Pulmonary artery endothelial cell (primary cell): ENCODE measurements around the gene ZSCAN10. TPM values are rescaled to one million over a fixed set of nuclear protein-coding genes. Genes with fewer than 3 reads are reported as not detected.
"Not testable (repeated sequence)": the region's sequence is repeated elsewhere in the genome, so short reads cannot be mapped to it uniquely, and the experiment has no call there.

Source experiments
- DNase-seq: peaks from one replicate; pipeline ENCODE4 v3.0.0-alpha.2; 2011; ENCODE audit warnings: low read depth, low spot score
- total RNA-seq: library from RNA; depleted of rRNA; stranded (reverse); fragments of >200 nt; gene quantifications from 2 replicates; pipeline ENCODE4 v1.2.3, GENCODE V29; 2014

The ZSCAN10 gene
- total RNA-seq, 1 donor from 2014 or later: not detected

DNA sequence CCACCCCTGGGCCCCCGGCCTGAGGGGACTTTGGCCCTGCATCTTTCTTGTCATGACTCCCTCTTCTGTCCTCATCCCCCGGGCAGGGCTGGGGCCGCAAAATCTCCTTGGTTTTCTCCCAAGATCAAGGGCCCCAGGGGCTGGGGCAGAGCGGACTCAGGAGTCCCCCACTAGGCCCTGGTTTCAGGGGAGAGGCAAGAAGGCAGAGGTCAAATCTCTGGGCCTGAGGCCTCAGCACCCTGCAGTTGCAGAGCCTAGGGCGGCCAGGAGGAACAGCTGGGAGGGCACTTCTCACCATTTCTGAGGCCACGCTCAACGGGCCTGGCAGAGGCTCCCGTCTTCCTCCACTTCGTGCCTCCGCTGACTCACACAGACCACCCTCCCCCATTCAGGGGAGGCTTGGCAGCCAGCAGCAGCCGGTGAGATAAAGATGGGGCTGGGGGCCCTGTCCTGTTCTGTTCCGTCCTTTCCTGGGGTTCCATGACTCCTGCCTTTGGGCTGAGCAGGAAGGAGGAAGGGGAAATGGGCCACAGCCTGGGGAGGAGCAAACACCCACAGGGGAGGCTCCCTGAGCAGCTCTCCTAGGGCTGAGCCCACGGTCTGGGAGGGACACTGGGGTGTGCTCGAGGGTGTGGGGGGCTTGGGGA is 12.4 kb downstream of the ZSCAN10 start:
- no peak for DNase-seq

GRCh38 chr16:3085868-3086595 is 13.1 kb downstream of the ZSCAN10 start:
- DNase-seq: no peak

- DNase-seq: no peak
Measured at GRCh38 chr16:3084969-3085670, 14.0 kb downstream of the ZSCAN10 start.

- DNase-seq: no peak
Measured at GRCh38 chr16:3084491-3084890, 14.6 kb downstream of the ZSCAN10 start.

GRCh38 chr16:3083408-3083807 is 15.7 kb downstream of the ZSCAN10 start:
- DNase-seq: not testable (repeated sequence)

- DNase-seq: not testable (repeated sequence)
Measured at GRCh38 chr16:3081957-3082356, 17.1 kb downstream of the ZSCAN10 start.

DNA sequence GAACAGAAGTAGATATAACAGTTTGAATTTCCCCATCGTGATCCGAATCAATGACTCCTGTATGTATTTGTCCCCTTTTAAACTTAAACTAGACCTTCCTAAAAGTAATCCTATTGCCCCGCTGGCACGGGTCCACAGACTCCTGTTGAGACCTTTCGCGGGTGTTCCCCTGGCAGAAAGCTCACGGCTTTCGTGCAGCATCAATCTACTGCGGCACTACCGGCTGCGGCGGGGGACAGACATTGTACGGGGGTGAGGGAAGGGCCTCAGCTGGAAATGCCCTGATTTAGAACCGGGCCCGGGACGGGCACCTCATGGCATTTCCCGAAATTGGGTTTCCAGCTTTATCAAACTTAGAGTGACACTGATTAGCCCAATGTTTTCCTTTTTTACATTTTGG is 19.1 kb downstream of the ZSCAN10 start:
- DNase-seq: no peak

DNA sequence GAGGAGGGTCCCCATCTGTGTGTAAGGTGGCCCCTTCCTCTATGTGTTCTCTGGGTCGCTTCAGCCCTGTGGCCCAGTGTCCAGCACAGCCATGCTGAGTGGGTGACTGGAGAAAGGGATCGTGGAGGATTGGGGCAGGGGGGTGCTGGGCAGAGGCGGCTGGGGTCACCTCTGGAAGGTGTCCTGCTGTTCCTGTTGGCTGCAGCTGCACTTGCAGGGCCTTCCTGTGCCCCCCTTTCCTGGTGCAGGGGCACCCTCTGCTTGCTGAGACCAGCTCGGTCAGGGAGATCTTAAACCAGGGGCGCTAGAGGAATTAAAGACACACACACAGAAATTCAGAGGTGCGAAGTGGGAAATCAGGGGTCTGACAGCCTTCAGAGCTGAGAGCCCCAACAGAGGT is 22.5 kb downstream of the ZSCAN10 start:
- no peak for DNase-seq

DNA sequence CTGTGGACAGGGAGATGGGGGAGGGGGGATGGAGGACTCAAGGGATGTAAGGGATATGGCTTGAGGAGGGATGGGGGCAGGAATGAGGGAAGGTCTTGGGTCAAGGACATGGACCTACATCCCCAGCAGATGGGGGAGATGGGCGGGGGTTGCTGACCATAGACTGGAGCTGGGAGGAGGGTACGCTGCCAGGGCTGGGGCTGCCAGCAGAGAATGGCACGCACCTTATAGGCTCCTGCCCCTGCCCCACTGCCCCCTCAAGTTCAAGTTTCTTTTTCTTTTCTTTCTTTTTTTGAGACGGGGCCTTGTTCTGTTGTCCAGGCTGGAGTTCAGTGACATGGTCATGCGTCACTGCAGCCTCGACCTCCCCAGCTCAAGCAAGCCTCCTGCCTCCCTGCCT is 23.1 kb downstream of the ZSCAN10 start:
- DNase-seq: not testable (repeated sequence)

GRCh38 chr16:3075523-3075915 is 23.6 kb downstream of the ZSCAN10 start:
- DNase-seq: no peak

- no peak for DNase-seq
Measured at GRCh38 chr16:3074860-3075522, 24.1 kb downstream of the ZSCAN10 start.

- DNase-seq: no peak
Measured at GRCh38 chr16:3073448-3073847, 25.6 kb downstream of the ZSCAN10 start.

DNA sequence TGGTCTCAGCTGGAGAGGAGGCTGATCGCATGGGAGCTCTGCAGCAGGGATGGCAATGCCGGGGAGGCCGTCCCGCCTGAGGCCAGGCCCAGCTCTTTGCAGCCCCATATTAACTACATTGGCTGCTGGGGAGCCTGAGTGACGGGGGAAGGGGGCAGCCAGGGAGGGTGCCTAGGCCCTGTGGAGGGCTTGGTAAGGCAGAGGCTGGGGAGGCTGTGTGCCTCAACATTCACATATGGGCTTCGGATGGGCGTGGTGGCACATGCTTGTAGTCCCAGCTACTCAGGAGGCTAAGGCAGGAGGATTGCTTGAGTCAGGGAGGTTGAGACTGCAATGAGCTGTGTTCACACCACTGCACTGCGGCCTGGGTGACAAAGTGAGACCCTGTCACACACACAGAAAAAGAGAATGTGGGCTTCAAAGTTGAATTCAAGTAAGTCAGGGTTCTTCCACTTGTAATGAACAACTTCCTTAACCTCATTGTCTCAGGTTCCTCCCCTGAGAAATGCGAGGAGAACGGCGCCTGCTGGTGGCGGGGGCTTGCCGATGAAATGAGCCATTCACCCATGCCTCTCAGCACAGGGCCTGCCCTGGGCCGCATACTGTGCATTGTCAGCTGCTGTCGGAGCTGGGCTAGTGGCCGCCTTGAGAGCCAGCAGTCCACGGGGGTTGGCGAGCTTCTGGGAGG is 26.4 kb downstream of the ZSCAN10 start:
- not testable (repeated sequence) for DNase-seq

DNA sequence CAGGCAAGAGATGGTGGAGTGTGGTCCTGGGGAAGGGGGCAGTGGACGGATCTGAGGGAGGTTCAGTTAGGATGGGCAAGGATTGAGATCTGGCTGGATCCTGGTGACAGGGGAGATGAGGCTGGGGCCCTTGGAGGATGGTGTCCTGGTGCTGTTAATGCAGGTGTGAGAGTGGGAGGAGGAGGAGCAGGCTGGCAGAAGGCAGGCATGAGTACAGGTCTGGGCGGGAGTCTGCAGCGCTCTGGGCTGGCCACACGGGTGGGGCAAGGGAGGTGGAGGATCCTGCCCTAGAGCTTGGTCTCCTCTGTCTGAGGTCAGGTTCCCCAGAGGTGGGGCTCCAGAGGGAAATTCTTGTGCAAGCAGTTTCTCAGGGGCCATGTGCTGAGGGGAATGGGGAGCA is 26.9 kb downstream of the ZSCAN10 start:
- not testable (repeated sequence) for DNase-seq

GRCh38 chr16:3071655-3072054 is 27.4 kb downstream of the ZSCAN10 start:
- no peak for DNase-seq

DNA sequence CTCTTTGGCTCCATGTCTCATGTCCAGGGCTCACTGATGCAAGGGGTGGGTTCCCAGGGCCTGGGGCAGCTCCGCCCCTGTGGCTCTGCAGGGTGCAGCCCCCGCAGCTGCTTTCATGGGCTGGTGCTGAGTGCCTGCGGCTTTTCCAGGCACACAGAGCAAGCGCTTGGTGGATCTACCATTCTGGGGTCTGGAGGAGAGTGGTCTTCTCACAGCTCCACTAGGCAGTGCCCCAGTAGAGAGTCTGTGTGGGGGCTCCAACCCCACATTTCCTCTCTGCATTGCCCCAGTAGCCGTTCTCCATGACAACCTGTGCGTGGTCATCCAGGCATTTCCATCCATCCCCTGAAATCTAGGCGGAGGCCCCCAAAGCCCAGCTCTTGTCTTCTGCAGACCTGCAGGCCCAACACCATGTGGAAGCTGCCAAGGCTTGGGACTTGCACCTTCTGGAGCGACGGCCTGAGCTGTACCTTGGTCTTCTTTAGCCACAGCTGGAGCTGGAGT is 28.4 kb downstream of the ZSCAN10 start:
- no peak for DNase-seq

DNA sequence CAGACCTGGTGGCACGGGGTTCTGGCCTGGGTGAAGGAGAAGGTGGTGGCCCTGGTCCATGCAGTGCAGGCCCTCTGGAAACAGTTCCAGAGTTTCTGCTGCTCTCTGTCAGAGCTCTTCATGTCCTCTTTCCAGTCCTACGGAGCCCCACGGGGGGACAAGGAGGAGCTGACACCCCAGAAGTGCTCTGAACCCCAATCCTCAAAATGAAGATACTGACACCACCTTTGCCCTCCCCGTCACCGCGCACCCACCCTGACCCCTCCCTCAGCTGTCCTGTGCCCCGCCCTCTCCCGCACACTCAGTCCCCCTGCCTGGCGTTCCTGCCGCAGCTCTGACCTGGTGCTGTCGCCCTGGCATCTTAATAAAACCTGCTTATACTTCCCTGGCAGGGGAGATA is 29.9 kb downstream of the ZSCAN10 start:
- DNase-seq: not testable (repeated sequence)

DNA sequence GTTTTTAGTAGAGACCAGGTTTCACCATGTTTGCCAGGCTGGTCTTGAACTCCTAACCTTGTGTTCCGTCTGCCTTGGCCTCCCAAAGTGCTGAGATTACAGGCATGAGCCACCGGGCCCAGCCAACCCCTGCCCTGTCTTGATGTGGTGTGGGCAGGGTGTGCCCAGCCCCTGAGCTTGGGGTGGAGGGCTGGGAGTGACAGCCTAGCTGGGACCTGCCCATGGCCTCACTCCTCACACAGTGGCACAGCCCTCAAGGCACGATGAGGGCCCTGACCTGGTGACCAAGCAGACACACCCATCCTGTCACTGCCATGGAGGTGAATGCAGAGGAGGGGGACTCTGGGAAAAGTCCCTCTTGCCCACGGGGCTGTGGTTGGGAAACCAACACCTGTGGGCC is 30.6 kb downstream of the ZSCAN10 start:
- no peak for DNase-seq

DNA sequence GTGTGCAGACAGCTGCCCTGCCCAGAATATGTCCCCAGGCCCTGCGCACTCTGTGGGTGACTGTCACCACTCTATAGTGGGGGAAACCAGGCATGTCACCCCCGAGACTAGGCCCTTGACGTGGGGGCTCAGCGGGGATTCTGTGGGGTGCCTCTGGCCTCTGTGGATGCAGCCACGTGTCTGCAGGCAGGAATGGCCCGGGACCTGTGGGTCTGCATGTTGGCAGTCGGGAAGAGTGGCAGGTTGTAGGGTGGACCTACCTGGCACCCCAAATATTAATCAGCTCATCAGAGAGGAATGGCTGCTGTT is 32.7 kb downstream of the ZSCAN10 start:
- DNase-seq: no peak

DNA sequence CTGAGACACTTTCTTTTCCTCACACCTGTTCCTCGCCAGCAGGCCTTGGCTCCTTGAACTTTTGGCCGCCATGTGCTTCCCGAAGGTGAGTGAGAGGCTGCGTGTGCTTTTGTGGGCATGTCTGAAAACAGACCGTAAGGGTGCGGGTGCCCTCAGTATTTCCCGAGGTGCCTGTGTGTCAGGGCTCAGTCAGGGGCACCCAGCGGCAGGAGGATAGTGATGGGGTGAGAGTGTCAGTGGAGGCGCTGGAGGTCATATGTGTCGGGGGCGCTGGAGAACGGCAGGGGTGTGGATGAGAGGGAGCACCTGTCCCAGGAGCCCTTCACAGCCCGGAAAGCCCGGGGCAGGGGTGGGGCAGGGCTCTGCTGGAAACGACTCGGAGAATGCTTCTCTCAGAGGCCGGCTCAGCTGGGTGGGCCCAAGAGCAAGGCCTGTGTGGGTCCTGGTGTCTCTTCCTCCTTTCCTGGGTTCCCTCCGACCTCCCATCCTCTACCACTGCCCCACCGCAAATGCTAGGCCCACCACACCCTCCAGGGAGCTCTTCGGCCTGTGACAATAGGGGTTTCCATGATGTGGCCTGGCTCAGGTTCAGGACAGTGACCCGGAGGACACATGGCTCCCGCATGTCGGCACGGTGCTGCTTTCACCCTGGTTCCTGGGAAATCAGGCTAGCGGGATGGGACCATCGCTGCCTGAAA is 33.2 kb downstream of the ZSCAN10 start:
- DNase-seq: no peak
